HTERT RPE-1 (cell line): ENCODE data around the gene ETFDH.
"Not testable (repeated sequence)": the region's sequence is repeated elsewhere in the genome, so short reads cannot be mapped to it uniquely, and the experiment has no call there.

Experiments
- in situ Hi-C: fragments of 300-500 bp; cut with MboI; formaldehyde crosslinking; loops from 4 replicates; pipeline ENCODE4 v1.14.3; 2020; ENCODE audit warnings: low sequenced_read_pairs

The ETFDH gene

GRCh38 chr4:158671915-158672806, at the start of gene ETFDH:
Gene ETFDH, plus strand, starts transcription at chr4:158672296. Its CDS starts 161 bp downstream, at chr4:158672457.
- in situ Hi-C loops = no loop called here

- in situ Hi-C loops = no loop called here
Measured at GRCh38 chr4:158624889-158625478, 47.1 kb upstream of the ETFDH start.

- in situ Hi-C loops = no loop called here
Measured at GRCh38 chr4:158625544-158625943, 46.6 kb upstream of the ETFDH start.

GRCh38 chr4:158630893-158631292, 41.2 kb upstream of the ETFDH start:
- in situ Hi-C loops = no loop called here

GRCh38 chr4:158636619-158637018, 35.5 kb upstream of the ETFDH start:
- in situ Hi-C loops = no loop called here

- in situ Hi-C loops = no loop called here
Measured at GRCh38 chr4:158644356-158644755, 27.7 kb upstream of the ETFDH start.

- in situ Hi-C loops = no loop called here
Measured at GRCh38 chr4:158644760-158645159, 27.3 kb upstream of the ETFDH start.

- in situ Hi-C loops = no loop called here
Measured at GRCh38 chr4:158649111-158649680, 22.9 kb upstream of the ETFDH start.

GRCh38 chr4:158652920-158653319, 19.2 kb upstream of the ETFDH start:
- in situ Hi-C loops = no loop called here

GRCh38 chr4:158656439-158656838, 15.7 kb upstream of the ETFDH start:
- in situ Hi-C loops = no loop called here

GRCh38 chr4:158657291-158657690, 14.8 kb upstream of the ETFDH start:
- in situ Hi-C loops = no loop called here

- in situ Hi-C loops = not testable (repeated sequence)
Measured at GRCh38 chr4:158663255-158663654, 8.8 kb upstream of the ETFDH start.

GRCh38 chr4:158663707-158664625, 8.1 kb upstream of the ETFDH start:
- in situ Hi-C loops = not testable (repeated sequence)

GRCh38 chr4:158664806-158665205, 7.3 kb upstream of the ETFDH start:
- in situ Hi-C loops = no loop called here

GRCh38 chr4:158666892-158667291, 5.2 kb upstream of the ETFDH start:
- in situ Hi-C loops = no loop called here

- in situ Hi-C loops = no loop called here
Measured at GRCh38 chr4:158667651-158668198, 4.4 kb upstream of the ETFDH start.

- in situ Hi-C loops = no loop called here
Measured at GRCh38 chr4:158669310-158669709, 2.8 kb upstream of the ETFDH start.

GRCh38 chr4:158670975-158671664, 976 bp upstream of the ETFDH start:
- in situ Hi-C loops = no loop called here

GRCh38 chr4:158671665-158671914, 506 bp upstream of the ETFDH start, which contains the start of gene C4orf46:
Gene C4orf46, minus strand, starts transcription at chr4:158671887. Its CDS starts 86 bp downstream, at chr4:158671801.
- in situ Hi-C loops = no loop called here

- in situ Hi-C loops = no loop called here
Measured at GRCh38 chr4:158673633-158674032, 1.5 kb downstream of the ETFDH start.
